Bone marrow (tissue), 2 donors: ENCODE measurements around the gene MGRN1.

Source experiments
- DNase-seq, 2 donors: peaks; one replicate each; lab custom pipeline; 2025; lab: John Stamatoyannopoulos, UW

The MGRN1 gene

GRCh38 chr16:4697848-4698291 is 73.2 kb downstream of the MGRN1 start:
- DNase-seq: no peak

DNA sequence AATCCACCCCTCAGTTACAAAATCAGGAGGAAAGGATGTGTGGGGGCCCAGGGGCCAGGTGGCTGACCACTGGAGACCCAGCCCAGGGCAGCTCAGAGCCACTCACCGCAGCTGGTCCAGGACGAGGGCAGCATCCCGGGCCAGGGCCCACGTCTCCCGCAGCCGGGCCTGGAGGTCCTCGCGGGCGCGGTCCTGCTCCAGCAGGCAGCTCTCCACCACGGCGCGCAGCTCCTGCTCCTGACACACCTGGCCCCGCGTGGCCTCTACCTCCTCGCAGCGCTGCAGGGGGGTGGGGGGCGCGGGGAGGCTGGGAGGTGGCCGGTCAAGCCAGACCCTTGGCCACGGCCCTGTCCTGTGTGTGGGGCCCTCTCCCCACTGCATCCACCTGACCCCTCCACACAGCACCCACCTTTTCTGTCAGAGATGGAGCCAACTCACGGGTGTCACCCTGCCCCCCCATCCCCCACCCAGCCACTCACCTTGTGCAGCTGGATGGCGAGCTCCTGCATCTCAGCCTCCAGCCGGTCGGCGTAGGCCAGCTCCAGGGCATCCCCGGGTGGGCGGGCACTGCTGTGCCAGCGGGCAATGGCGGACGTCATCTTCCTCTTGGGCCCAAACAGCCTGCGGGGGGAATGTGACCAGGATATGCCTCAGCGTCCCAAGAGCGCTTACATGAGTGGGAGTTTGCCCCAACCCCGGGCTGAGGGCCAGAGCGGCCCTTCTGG is 73.9 kb downstream of the MGRN1 start:
- DNase-seq: no peak

DNA sequence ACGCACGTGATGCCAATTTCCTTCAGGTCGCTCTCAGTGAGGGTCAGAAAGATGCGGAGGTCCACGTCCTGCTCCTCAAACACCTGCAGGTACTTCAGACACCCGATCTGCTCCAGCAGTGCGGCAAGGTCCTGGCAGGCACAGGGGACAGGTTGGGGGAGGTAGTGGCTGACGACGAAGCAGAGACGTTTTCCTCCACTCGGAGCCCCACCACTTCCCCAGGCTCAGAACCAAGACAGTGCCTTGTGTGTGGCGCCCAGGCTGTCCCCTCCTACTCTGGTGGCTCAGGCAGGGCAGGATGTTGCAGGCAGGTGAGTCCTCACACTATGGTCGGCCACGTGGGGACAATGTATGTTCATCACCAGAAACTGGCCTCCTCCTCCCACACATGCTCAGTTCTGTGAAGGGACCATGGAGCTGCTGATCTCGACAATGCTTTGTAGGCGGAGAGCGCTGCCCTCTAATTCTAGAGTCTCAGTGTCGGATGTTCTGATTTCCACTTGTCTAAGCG is 74.5 kb downstream of the MGRN1 start:
- no peak for DNase-seq

DNA sequence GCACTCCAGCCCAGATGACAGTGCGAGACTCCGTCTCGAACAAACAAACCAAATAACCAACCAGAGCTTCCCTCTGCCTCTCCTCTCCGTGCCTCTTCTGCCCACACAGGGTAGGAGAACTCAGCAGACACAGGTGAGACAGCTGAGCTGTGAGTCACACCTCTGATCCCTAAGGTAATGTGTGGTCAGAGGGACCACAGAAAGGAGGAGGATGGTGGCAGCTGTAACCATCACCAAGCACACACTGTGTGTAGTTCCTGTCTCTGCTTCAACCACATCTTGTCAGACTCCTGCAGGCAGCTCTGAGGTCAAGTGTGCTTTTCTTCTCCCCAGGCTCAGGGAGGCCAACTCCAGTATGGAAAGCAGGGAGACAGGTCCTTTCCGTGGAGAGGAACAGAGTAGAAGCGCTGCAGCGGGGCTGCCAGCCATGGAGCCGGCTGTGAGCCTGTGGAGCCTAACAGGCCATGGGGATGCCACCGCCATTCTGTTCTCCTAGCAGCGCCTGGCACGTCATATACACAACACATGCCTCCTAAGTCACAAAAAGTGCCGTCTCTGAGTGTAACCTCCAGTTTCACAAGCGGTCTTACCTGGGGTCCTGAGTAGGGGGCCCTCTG is 75.9 kb downstream of the MGRN1 start:
- no peak for DNase-seq

DNA sequence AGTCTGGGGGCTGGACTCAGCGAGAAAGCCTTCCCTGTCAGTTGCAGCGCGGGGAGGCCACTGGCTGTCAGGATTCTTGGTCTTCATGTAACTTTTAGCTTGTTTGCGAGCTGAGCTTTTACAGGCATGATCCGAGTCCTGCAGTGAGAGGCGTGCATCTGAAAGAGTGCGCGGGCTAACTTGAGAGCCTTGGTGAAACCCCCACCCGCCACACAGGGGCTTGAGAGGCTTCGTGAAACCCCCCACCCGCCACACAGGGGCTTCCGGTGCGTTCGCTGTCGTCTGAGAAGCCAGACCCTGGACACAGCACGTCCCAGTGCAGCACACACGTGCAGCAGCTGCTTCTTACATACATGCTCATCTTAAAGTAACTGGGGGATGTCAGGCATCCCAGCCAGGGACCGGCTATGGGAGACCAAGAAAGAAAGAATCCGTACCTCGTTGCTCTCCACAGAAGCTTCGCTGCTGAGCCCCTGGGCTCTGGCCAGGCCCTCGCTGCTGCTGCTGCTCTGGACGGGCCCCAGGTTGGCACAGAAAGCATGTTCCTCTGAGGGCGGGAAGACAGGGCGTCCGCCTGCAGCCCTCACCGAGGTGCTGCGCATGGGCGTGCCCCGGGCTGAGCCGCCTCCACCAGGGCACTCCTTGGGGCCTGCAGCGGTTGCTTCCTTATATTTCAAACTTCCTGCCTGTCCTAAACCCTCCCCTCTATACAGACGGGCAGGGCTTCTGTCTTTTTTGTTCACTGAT is 76.5 kb downstream of the MGRN1 start:
- DNase-seq: no peak

GRCh38 chr16:4701791-4702465 is 77.3 kb downstream of the MGRN1 start:
- no peak for DNase-seq

DNA sequence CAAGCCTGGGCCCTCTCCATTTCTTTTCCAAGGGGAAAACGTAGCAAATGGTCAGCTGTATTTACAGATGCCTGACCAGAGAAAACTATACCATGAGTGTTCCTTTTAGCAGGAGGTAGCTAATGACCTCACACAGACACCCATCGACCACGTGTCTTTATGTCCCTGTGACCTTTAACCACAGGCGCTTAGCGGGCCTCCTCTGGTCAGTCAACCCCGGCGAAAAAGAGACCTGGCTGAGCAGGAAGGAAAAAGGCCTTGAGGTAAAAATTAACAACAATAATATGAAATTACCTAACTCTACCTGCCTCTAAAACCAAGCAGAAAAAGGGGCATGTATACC is 77.8 kb downstream of the MGRN1 start:
- DNase-seq: no peak

GRCh38 chr16:4703906-4704305 is 79.3 kb downstream of the MGRN1 start:
- no peak for DNase-seq

DNA sequence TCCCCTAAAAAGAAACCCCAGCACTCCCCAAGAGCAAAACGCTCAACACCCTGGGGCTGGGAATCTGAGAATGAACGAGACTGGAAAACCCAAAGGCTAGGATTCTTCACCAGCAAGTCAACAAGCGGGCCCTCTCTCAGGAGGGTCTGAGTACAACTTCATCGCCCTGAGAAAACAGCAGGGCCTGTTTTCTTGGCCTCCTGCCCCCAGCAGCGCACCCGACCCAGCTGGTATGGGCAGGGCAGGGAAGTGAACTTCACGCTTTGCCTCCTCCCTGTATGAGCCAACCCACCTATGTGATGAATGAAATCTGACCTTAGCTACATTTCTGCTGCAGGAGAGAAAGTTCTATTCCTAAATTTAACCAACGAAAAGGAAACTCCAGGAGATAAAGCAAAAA is 79.9 kb downstream of the MGRN1 start:
- no peak for DNase-seq

DNA sequence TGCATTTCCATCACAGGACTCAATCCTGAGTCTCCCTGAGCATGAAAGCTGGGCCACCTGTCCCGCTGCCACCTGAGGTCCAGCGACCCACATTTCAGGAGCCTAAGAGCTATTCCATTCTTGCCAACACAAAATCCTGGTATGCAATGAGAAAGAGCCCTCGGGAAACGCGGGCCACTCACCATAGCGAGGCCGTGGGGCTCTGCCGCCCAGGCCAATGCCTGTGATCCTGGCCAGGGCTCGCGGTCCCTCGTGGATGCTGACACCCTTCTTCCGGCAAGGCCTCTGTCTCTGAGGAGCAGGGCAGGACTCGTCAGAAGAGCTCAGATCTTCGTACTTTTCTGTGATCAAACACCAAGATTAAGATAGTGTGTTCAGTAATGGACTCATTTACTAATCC is 80.3 kb downstream of the MGRN1 start:
- no peak for DNase-seq

GRCh38 chr16:4706871-4707270 is 82.2 kb downstream of the MGRN1 start:
- DNase-seq: no peak

GRCh38 chr16:4709481-4709880 is 84.9 kb downstream of the MGRN1 start:
- DNase-seq: no peak

GRCh38 chr16:4713663-4714501 is 89.3 kb downstream of the MGRN1 start:
- no peak for DNase-seq

GRCh38 chr16:4714996-4715395 is 90.4 kb downstream of the MGRN1 start:
- DNase-seq: no peak

- DNase-seq: no peak
These were observed 93.8 kb downstream of the MGRN1 start for GRCh38 chr16:4718466-4718865.

DNA sequence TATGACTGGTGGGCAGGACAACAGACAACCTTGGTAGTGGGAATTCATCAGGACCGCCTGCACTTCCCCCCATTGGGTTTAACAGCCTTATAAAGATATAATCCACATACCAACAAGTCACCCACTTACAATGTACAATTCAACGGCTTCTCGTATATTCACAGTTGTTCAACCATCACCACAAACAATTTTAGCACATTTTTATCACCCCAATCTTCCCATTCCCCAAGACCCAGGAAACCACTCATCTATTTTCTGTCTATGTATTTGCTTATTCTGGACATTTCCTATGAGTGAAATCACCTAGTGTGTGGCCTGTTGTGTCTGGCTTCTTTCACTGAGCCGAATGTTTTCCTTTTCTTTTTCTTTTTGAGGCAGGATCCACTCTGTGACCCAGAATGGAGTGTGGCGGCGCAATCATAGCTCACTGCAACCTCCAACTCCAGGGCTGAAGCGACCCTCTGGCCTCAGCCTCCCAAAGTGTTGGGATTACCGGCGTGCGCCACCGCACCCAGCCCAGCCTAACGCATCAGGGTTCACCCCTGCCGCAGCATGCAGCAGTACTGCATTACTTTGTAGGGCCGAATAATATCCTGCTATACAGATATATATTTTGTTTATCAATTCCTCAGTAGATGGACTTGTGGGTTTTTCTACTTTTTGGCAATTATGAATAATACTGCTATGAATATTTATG is 98.6 kb downstream of the MGRN1 start:
- no peak for DNase-seq

DNA sequence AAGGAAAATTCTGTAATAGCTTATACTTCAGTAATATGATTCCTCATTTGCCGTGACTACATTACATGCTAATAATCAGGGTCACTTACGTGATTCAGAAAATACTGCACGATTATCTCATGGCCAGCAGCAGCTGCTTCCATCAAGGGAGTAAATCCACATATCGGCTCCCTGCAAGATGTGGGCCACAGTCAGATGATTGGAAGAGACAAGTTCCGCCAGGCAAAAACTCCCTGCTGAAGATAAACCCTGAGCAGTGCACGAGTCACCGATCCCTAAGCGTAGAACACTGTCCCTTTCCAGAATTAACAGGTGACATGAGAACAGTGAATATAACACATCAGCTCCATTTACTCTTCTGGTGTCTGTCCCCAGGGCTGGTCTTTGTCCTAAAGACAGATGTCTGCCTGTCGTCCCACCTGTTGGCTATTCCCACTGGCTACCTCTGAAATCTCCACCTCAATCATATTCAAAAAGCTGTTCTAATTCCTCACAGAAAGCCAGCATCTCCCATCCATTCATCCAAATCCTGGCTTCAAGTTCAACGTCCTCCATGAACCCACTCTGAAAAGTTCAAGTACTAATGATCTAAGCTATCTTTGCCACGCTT is 100.1 kb downstream of the MGRN1 start:
- no peak for DNase-seq

DNA sequence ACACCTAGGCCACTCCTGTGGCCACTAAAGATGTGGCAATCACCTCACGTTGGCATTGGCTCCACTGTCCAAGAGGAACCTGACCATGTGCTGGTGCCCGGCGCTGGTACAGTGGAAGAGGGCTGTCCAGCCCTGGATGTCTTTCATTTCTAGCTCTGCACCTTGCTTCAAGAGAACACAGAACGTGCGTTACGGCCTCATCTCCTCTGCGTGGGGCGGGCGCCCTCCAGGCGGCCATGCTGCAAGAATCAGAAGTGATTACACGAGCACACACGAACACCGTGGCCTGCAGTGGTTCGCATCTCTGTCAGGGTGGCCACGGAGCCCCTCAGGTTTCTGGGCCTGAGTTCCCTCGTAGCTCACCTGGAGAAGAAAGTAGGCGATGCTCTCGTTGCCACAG is 102.0 kb downstream of the MGRN1 start:
- DNase-seq: no peak

DNA sequence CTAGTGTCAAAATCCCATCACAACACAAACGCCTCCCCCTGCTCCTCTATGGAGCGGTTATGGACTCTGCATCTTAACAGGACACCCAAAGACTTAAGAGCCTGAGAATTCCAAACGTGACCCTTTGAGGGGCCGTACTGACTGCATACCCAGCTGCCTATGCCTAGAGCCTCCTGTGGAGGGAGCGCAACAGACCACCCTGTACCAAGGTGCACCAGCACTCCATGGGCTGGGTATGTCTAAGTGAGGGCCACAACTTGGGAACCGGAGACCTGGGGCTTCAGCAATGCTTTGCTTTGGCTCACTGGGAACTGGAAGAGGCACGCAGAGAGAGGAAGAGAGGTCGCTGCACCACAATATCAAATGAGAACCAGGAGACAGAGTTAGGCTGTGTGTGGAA is 104.0 kb downstream of the MGRN1 start:
- DNase-seq: no peak

- no peak for DNase-seq
These were observed 105.2 kb downstream of the MGRN1 start for GRCh38 chr16:4729876-4730275.
